ENCODE measurements around the gene RAB29.
"Not testable (repeated sequence)": the region's sequence is repeated elsewhere in the genome, so short reads cannot be mapped to it uniquely, and the experiment has no call there.

RAB29 gene

DNA sequence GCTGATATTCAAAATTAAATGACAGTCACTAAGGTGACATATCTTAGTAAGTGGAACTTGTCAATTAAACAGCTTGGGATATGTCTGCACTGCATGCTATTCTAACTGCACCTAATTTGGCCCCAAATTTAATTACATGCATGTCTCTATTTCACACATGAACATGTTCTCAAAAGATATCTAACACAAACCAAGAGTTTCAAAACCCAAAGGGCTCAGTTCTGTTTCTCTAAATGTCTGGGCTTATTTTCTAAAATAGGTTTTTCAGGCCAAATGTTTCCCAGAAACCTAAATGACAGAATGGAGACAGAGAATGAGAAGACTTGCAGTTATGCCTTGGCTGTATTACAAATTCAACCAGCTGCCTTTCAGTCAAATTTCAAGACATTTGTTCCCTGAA, 11.3 kb downstream of the RAB29 start:
- DNase-seq, result no peak

DNA sequence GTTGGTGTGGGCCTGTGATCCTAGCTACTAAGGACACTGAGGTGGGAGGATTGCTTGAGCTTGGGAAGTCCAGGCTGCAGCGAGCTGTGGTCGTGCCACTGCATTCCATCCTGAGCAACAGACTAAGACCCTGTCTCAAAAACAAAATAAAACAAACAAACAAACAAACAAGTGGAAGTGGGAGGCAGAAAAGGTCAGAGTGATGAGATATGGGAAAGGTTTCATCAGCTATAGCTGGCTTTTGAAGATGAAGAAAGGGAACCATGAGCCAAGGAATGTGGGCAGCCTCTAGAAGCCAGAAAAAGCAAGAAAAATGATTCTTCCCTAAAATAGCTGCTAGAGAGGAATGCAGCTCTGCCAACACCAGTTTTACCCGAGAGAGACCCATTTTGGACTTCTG, 14.7 kb downstream of the RAB29 start:
- DNase-seq, result no peak

DNA sequence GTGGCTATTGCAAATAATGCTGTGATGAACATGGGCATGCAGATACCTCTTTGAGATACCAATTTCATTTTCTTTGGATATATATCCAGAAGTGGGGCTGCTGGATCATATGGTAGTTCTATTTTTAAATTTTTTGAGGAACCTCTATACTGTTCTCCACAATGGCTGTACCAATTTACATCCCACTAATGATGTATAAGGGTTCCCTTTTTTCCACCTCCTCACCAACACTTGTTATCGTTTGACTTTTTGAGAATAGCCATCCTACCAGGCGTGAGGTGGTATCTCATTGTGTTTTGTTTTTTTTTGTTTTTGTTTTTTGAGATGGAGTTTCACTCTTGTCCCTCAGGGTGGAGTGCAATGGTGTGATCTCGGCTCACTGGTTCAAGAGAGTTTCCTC, 18.7 kb downstream of the RAB29 start:
- DNase-seq, result no peak

DNA sequence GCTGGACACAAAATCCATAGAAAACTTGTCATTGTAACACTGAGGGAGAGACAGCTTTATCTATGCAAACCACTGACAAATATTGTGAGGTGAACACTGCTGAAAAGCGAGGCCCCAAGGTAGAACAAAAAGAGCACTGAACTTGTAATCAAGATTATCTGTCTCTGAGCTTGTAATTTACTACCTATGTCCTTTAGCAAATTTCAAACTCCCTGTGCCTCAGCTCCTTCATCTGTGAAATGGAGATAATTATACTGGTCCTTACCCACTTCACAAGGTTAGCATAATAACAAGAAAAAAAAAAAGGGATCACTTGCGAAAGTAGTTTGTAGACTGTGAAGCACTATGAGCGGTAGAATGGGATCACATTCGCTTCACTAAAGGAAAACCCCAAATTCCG, 20.4 kb downstream of the RAB29 start:
- no peak for DNase-seq

DNA sequence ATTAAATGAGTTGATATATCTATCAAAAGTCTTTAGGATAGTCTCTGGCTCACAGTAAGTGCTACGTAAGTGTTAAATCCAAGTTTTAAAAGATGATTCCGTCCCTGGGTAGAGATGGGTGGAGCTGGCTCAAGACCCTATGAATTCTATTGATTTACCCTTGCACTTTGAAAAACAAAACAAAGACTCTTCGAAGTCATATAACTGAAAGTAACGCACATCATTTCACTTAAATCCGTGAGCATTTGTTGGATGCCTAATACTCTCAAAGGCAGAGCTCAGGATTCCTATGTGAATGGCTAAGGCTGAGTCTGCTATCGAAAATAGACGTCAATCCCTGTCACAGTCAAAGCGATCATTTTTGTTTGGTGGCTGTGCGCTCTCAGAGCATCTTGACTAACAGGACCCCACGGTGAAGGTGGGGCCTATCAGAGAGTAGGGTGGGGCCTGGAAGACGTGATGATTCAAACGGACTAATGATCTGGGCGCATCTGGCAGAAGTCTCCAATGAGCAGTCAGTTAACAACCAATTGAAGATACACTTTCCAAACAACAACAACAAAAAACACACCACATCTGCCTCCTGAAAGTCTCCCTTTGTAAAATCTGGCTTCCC, 24.1 kb downstream of the RAB29 start:
- DNase-seq, result no peak

DNA sequence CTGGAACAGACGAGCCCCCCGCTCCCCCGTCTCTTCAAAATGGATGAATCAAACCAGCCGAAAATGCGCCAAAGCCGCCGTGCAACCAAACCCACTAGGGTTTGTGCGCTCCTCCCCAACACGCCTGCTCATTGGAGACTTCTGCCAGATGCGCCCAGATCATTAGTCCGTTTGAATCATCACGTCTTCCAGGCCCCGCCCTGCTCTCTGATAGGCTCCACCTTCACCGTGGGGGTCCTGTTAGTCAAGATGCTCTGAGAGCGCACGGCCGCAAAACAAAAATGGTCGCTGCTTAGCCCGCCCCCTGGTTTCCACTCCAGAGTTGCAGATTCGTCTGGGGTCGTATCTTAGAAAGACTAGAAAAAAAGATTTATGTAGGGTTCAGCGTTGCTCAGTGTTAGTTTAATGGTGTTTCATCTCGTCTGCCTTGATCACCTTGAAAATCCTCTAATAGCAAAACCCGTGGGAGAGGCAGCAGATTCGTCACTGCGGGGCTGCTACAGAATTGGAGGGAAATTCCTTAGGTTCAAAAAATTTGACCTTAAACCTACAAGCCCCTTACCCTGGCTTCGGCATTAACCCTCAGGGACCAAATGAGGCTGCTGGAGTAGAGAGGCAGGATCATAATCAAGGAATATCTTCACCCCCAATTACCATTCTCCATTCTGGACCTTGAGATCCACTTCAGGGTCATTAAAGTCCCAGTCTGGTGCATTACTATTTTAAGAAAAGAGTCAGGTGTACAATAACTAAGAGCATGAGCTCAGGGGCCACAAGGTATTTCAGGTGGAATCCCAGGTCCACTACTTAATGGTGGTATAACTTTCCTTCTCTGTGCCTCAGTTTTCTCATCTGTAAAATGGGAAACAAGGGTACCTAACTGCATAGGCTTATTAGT, 24.9 kb downstream of the RAB29 start, which contains the start of gene NUCKS1:
NUCKS1 (minus strand) TSS at position 45 of the 898 bp plus-strand sequence. CDS start 209 bp downstream, outside the sequence.
- DNase-seq, result peak; percentile 98

DNA sequence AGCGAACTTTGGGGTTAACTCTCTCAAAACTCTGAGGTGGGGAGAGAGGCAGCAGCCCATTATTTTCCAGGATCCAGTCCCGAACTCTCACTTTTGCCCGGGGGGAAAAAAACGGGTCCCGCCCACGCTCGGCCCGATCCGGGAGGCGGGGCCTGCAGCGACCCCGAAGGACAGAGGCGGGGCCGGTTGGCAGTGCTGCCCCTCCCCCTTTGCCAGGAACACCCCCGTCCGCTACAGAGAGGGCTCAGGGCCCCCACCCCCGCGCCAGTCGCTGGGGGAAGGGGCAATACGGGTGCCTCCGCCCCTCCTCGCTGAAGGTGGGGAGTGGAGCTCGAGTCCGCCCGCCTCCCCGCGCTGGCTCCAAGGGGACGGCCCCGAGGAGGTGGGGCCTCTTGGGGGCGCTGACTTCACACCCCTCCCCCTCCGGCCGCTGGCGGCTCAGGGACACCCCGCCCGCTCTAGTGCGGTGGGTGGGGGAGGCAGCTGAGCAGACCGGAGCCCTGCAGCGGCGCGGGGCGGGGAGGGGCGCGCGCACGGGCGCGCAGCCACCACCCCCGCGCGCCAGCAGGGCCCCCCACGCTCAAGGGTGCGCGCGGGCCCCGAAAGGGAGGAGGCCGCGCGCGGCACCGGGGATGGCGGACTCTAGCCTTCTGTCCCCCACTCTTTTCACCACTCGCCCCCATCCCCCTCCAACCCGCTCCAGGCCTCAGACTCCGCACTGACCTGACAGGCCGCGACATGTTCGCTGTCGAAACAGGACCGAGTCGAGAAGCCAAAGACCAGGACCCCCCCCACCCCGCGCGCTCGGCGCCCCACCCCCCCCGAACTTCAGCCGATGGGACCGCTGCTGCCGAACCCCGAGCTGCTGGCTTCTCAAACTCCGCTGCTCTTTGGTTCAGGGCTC, 25.8 kb downstream of the RAB29 start:
- peak; percentile 96 for DNase-seq

DNA sequence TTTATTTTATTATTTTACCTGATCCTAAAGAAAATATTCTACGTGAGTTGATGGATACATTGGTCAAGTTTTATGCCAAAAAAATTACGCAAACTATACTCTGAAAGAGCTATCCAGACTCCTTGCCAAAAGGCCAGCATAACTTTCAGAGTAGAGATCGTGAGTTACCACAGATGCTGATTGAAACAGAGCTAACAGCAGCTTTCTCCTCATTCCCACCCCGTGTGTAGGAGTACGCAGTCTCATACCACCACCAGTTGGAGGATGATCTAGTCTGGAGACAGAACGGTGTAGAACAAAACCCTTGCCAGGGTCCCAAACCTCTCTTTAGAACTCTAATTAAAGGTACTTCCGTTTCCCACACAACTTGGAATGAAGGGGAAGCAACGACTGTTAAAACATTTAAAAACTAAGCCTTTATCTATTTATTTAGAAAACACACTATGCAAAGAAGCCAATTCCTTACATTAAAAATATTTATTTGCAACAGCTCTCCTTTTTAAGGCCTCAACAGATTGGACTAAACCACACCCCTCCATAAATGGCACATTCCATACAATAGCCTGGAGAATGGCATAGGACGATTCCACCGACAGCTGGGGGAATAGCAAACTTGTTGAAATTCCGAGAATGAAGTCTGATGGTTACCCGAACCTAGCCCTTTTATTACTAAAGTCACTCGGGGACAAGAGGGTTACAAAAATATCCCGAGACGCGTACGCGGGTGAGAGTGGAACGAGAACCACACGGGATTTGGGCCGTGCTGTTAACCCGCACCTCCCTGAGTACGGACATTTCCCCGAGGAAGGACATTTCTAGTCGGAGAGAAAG, 26.7 kb downstream of the RAB29 start:
- DNase-seq, result peak; percentile 11

DNA sequence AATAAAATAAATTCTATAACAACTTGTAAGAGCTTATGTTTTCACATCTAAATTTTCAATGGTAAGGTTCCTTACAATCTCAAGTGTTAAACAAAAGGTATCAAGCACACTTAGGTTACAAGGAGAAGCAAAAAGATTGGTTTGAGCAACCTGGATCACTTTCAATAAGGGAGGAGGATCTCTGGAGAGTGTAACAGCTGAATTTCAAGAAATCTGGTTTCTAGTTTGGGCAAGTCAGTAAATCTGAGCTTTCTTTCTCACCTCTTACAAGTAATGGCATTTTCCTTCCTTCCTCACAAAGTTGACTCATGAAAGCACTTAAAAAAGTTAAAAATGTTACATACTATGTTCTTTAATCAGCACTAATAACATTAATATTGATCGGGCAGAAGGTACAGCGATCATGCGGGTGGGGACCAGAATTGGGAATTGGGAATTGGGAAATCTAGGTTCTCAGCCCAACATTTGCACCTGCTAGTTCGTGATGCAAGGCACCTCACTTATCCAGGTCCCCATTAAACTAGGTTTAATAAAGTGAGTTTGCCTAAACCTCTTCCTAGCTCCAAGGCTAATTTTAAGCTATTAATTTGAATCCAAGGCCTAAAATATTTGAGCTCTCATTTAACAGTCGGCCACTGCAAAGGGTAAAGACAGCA, 28.4 kb downstream of the RAB29 start:
- no peak for DNase-seq

DNA sequence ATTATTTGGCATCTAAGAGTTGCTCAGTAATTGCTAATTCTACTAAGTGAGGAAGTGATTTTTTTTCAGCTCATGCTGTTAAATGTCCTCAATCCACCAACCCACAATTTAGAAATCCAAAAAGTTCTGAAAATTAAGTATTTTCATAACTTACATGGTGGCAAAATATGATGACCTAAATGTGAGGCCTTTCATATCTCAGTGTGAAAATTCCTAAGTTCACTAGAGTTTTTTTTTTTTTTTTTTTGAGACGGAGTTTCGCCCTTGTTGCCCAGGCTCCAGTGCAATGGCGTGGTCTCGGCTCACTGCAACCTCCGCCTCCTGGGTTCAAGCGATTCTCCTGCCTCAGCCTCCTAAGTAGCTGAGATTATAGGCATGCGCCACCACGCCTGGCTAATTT, 30.9 kb downstream of the RAB29 start:
- no peak for DNase-seq

DNA sequence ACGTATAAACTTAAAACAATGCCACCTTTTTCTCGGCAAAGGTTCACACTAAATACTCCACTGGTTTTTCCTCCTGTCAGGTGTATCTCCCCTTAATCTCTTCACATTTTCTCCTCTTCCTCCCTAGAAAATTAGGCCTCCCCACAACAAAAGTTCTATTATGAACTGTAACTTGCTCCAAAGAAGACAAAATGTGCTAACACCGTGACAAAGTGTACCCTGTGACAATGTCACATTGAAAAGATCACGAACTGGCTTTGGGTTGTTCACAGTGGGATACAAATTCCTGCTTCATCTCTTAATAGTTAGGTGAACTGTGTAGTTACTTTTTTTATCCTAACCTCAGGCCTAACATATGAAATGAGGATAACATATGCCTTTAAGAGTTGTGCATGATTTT, 31.3 kb downstream of the RAB29 start:
- DNase-seq, result no peak

DNA sequence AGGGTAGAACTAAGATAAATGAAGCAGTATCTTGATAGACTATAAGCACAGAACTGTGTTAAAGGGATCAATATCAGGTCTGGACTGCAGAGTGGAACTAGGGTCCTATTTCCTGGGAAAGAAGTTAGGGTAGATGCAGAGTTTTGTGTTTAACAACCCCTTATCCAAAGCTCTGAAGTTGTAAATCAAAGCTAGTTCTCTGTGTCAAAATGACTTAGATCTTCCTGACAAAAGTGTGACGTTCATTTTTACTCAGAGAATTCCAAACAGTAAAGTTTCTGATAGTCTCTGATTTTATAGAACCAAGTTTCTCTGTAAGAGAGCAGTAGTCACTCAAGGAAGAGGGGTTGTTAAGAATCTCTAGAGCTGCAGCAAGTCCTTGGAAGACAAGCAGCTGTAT, 33.6 kb downstream of the RAB29 start:
- DNase-seq, result no peak

DNA sequence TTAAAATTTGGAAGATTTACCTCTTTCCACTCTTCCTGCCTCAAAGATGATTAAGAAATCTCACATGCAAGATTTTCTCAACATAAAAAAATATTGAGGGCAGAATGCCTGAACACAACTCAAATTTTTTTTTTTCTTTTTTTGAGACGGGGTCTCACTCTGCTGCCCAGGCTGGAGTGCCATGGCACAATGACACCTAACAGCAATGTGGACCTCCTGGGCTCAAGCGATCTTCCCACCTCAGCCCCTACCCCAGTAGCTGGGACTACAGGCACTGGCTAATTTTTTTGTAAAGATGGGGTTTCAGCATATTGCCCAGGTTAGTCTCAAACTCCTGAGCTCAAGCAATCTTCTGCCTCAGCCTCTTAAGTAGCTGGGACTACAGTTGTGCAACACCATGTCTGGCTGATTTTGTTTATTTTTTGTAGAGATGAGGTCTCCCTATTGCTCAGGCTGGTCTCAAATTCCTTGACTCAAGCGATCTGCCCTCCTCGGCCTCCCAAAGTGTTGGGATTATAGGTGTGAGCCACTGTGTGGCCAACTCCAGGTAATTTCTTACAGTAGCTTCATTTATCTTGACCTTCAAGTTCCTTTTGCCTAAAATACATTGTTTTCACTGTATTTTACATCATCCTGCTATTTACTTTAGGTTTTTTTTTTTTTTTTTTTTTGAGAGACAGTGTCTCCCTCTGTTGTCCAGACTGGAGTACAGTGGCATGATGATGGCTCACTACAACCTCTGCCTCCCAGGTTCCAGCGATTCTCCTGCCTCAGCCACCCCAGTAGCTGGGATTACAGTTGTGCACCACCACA, 35.7 kb downstream of the RAB29 start:
- no peak for DNase-seq

DNA sequence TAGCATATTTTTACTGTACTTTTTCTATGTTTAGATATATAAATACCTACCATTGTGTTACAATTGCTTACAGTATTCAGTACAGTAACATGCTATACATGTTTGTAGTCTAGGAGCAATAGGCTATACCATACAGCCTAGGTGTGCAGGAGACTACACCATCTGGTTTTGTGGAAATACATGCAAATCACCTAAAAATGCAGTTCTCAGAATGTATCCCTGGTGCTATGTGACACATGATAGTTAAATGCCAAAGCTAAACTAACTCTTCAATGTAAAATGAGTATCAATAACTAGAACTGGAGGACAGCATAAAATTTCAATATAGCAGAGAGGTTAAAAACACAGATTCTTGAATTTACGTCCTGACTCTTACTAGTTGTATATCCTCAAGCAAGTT, 40.1 kb downstream of the RAB29 start:
- no peak for DNase-seq

DNA sequence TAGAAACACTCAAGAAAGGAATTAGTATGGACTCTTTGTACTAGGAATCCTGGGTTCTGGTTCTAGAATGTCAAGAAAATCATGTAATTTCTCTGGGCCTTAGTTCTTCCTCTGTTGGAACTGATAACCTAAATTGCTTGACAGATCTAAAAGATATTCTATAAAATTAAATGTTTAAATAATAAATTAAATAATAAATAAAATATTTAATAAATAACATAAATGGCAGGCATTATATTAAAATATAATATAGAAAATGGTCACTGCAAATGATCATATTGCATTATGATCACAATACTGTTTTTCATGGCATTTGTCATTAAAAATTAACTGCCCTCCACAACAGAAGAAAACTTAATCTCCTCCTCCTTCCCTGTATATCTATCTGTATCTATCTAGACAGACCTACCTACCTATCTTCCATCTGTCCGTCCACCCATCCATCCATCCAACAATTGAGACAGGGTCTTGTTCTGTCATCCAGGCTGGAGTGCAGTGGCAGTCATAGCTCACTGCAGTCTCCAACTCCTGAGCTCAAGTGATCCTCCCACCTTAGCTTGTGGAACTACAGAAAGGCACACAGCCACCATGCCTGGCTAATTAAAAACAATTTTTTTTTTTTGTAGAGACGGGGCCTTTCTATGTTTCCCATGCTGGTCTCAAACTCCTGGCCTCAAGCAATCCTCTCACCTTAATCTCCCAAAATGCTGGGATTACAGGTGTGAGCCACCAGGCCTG, 41.7 kb downstream of the RAB29 start:
- DNase-seq, result no peak

DNA sequence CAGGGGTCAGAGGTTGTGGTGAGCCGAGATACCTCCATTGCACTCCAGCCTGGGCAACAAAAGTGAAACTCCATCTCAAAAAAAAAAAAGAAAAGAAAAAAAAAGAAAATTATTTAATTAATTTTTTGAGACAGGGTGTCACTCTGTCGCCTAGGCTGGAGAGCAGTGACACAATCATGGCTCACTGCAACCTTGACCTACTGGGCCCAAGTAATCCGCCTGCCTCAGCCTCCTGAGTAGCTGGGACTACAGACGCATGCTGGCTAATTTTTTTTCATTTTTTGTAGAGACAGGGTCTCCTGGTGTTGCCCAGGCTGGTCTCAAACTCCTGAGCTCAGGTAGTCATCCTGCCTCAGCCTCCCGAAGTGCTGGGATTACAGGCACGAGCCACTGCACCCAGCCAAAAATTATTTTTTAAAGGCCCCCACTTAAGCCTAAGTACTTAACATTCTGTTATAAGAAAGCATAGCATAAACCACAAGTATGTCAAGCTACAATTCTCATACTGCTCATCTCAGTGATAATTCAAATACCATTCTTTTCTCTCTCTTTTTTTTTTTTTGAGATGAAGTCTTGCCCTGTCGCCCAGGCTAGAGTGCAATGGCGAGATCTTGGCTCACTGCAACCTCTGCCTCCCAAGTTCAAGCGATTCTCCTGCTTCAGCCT, 45.2 kb downstream of the RAB29 start:
- DNase-seq, result no peak

DNA sequence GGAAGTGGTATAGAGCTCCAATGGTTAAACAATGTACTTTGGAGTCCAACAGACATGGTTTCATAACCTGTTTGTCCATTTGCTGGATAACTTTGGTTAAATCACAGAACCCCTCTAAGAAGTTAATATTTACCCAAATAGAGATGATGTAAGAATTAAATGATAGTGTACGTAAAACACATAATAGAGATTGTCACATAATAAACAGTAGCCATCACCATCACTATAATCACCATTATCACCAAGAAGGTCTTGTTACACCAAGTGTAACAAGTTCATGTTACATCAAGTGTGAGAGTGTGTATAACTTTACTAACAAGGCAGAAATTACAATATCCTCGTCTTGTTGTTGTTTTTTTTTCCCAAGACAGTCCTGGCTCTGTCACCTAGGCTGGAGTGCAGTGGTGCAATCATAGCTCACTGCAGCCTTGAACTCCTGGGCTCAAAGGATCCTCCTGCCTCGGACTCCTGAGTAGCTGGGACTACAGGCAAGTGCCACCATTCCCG, 48.6 kb downstream of the RAB29 start:
- DNase-seq, result no peak

DNA sequence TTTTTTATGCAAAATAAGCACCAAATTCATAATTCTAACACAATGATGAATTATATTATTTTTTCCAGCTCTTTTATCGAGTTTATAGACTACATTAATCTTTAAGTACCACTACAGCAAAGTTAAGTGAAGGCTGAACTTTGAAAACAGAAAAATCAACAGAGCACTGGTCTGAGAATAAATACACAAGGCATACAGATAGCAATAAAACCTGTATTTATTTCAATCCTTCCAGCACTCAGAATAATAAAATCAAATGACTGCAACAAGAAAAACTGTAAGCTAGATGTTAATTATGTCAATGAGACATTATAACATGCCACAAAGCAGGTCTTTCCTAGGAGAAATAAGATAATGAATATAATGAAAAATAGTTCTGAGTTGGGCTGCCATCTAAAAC, 49.8 kb downstream of the RAB29 start:
- no peak for DNase-seq

DNA sequence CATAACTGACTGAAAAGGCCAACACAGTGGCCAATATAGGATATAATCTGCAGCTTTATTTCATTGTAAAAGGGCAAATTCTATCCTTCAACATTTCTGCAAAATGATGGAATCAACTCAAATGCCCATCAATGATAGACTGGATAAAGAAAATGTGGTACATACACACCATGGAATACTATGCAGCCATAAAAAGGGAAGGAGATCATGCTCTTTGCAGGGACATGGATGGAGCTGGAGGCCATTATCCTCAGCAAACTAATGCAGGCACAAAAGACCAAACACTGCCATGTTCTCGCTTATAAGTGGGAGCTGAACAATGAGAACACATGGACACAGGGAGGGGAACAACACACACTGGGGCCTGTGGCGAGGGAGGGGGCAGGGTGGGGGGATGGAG, 54.5 kb downstream of the RAB29 start:
- DNase-seq, result not testable (repeated sequence)
